ENCODE measurements around the gene KLC1.
"Not testable (repeated sequence)": the region's sequence is repeated elsewhere in the genome, so short reads cannot be mapped to it uniquely, and the experiment has no call there.

- not testable (repeated sequence) for TF ChIP-seq CTCF, POLR2A (IDR thresholded peaks at IDR 0.05)
These were observed 24.3 kb downstream of the KLC1 start for GRCh38 chr14:103653336-103653735.
